Esophagus muscularis mucosa (tissue), 4 donors: ENCODE measurements around the gene SORL1-AS1.

Experiments used
- DNase-seq: peaks from one replicate; pipeline ENCODE4 v3.0.0-alpha.2; 2017; ENCODE audit errors: extremely low spot score
- H3K27ac ChIP-seq, 4 donors: fragments of 200-600 bp; sonication (generic); replicated peaks in 1 of 4; 1 replicate in 3 of 4; 2 replicates in 1 of 4; pipeline ENCODE4 v1.5.1; 2016 to 2019; ENCODE audit warnings: mild to moderate bottlenecking in 1 of 4
- H3K27me3 ChIP-seq, 4 donors: fragments of 200-600 bp; sonication (generic); one replicate each; pipeline versions ENCODE4 v1.5.1 to v1.6.0; 2016 to 2019
- H3K36me3 ChIP-seq, 4 donors: fragments of 200-600 bp; sonication (generic); one replicate each; pipeline ENCODE4 v1.5.1; 2016 to 2019
- H3K4me1 ChIP-seq, 4 donors: fragments of 200-600 bp; sonication (generic); one replicate each; pipeline ENCODE4 v1.5.1; 2016 to 2019
- H3K4me3 ChIP-seq, 4 donors: fragments of 200-600 bp; sonication (generic); 1 replicate in 2 of 4; 2 replicates in 2 of 4; pipeline ENCODE4 v1.5.1; 2016 to 2019; ENCODE audit warnings: mild to moderate bottlenecking in 4 of 4, moderate library complexity in 1 of 4
- H3K9me3 ChIP-seq, 4 donors: fragments of 200-600 bp; sonication (generic); 1 replicate in 3 of 4; 2 replicates in 1 of 4; pipeline ENCODE4 v1.5.1; 2016 to 2019
- CTCF ChIP-seq, 3 experiments: fragments of 200-600 bp in 2 of 3; fragments of 450-650 bp in 1 of 3; sonication (generic) in 2 of 3; IDR thresholded peaks; one replicate each; pipeline ENCODE4 v1.5.1; 2017 to 2019; ENCODE audit warnings: antibody characterized with exemption in 3 of 3, mild to moderate bottlenecking in 2 of 3, moderate library complexity in 1 of 3
- EP300 ChIP-seq: sonication (generic); formaldehyde crosslinking; IDR thresholded peaks from one replicate; pipeline ENCODE4 v1.6.1; 2017; ENCODE audit warnings: antibody characterized with exemption
- POLR2A ChIP-seq: fragments of 450-650 bp; IDR thresholded peaks from one replicate; pipeline ENCODE4 v1.6.1; 2017; ENCODE audit warnings: antibody characterized with exemption, moderate library complexity, mild to moderate bottlenecking, low read depth
- POLR2AphosphoS5 ChIP-seq, 2 donors: sonication (generic); formaldehyde crosslinking; IDR thresholded peaks; one replicate each; pipeline ENCODE4 v1.6.1; 2017; ENCODE audit warnings: antibody characterized with exemption in 2 of 2
- WGBS: methylation state at CpG from one replicate; pipeline ENCODE4 v1.1.5; 2018; 5-methylcytosine and 5-hydroxymethylcytosine counted together
- intact Hi-C: fragments of 100-400 bp; cut with DNase I; formaldehyde crosslinking; loops from one replicate; pipeline ENCODE4 v1.15.1; 2023

The SORL1-AS1 gene

GRCh38 chr11:121406291-121406690, 46.5 kb downstream of the SORL1-AS1 start:
- H3K36me3 ChIP-seq = no peaks in the 10 kb centered on the region
- H3K4me1 ChIP-seq = no peaks in the 10 kb centered on the region
- H3K27me3 ChIP-seq = no peaks in the 10 kb centered on the region
- H3K4me3 ChIP-seq = no peak overlapping the region
- TF ChIP-seq EP300 = no peak
- TF ChIP-seq CTCF (IDR thresholded peaks at IDR 0.05) = no peak
- TF ChIP-seq POLR2AphosphoS5 (IDR thresholded peaks at IDR 0.05) = no peak
- no peak for TF ChIP-seq POLR2A
- no peaks in the 10 kb centered on the region for H3K9me3 ChIP-seq
- intact Hi-C loops = no loop called here
- no peak for DNase-seq
- 88% methylated on average over 2 of the region's 2 CpGs for WGBS
- no peak overlapping the region for H3K27ac ChIP-seq

DNA sequence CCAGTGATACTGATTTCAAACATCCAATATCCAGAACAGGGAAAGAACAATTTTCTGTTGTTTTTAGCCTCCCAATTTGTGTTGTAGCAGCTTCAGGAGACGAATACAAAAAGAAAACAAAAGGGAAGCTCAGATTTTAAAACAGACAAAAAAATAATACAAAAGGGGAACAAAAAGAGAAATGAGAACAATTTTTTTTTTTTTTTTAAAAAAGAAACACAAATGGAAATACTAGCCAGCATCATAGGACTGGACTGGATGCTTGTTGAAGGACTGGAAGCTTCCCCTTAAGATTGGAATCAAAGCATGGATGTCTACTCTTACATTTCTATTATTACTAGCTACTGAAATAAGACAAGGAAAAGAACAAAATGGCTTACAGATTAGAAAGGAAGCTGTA, 47.1 kb downstream of the SORL1-AS1 start:
- intact Hi-C loops = no loop called here

GRCh38 chr11:121394785-121395184, 58.0 kb downstream of the SORL1-AS1 start:
- Histone ChIP-seq H3K27ac (no peak overlapping the region), H3K9me3 (no peaks in the 10 kb centered on the region), H3K36me3 (no peaks in the 10 kb centered on the region), H3K27me3 (no peaks in the 10 kb centered on the region), H3K4me3 (no peak overlapping the region), H3K4me1 (peaks cover 6 to 14% (median 7%) of the 10 kb centered on the region in 4 donors)
- intact Hi-C loops = no loop called here
- TF ChIP-seq CTCF (IDR thresholded peaks at IDR 0.05) (no peak), EP300 (no peak), POLR2AphosphoS5 (IDR thresholded peaks at IDR 0.05) (no peak), POLR2A (no peak)
- no peak for DNase-seq
- 95% methylated on average over 4 of the region's 4 CpGs for WGBS

More for the DNA sequence above, 47.1 kb downstream of the SORL1-AS1 start:
- no peaks in the 10 kb centered on the region for H3K27me3 ChIP-seq
- no peaks in the 10 kb centered on the region for H3K4me1 ChIP-seq
- TF ChIP-seq CTCF (IDR thresholded peaks at IDR 0.05) (no peak), POLR2A (no peak), EP300 (no peak), POLR2AphosphoS5 (IDR thresholded peaks at IDR 0.05) (no peak)
- no peaks in the 10 kb centered on the region for H3K9me3 ChIP-seq
- DNase-seq = no peak
- H3K4me3 ChIP-seq = no peak overlapping the region
- no peaks in the 10 kb centered on the region for H3K36me3 ChIP-seq
- 79% methylated on average over 1 of the region's 1 CpG for WGBS
- H3K27ac ChIP-seq = no peak overlapping the region

GRCh38 chr11:121393855-121394254, 58.9 kb downstream of the SORL1-AS1 start:
- intact Hi-C loops = no loop called here
- no peak for TF ChIP-seq POLR2A
- no peak for TF ChIP-seq EP300
- no peak for TF ChIP-seq CTCF (IDR thresholded peaks at IDR 0.05)
- TF ChIP-seq POLR2AphosphoS5 (IDR thresholded peaks at IDR 0.05) = no peak
- WGBS = 82% methylated on average over 4 of the region's 4 CpGs
- no peaks in the 10 kb centered on the region for H3K36me3 ChIP-seq
- no peaks in the 10 kb centered on the region for H3K27me3 ChIP-seq
- H3K9me3 ChIP-seq = no peaks in the 10 kb centered on the region
- H3K27ac ChIP-seq = no peak overlapping the region
- DNase-seq = no peak
- H3K4me1 ChIP-seq = peaks cover 14 to 24% (median 14%) of the 10 kb centered on the region in 4 donors
- H3K4me3 ChIP-seq = no peak overlapping the region

DNA sequence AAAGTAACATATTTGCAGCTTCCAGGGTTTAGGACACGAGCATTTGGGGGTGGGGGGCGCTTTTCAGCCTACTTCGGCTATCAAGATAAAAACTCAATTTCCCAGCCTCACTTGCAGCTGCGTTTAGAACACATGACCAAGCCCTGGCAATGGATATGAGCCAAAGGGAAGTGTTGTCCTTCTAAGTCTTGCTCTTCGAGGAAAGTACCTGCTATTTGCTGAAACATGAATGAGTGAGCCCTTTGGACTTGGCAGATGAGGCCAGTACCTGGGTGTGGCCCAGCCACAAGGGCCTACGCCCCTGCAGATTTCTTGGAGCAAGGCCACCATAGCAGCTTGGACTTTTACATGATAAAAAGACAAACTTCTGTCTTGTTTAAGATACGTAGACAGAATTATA, 60.9 kb downstream of the SORL1-AS1 start:
- Histone ChIP-seq H3K27ac (no peak overlapping the region), H3K27me3 (no peaks in the 10 kb centered on the region), H3K9me3 (no peaks in the 10 kb centered on the region), H3K36me3 (no peaks in the 10 kb centered on the region), H3K4me3 (no peak overlapping the region), H3K4me1 (peaks cover 16 to 29% (median 20%) of the 10 kb centered on the region in 4 donors)
- TF ChIP-seq POLR2AphosphoS5 (IDR thresholded peaks at IDR 0.05) = no peak
- WGBS = 63% methylated on average over 7 of the region's 7 CpGs
- intact Hi-C loops = no loop called here
- no peak for DNase-seq
